ENCODE data around the gene SDC3. TPM values are rescaled to one million over a fixed set of nuclear protein-coding genes. Genes with fewer than 3 reads are reported as not detected.

The SDC3 gene
- total RNA-seq, 1 experiment from 2014 or later, result 15.0 TPM

DNA sequence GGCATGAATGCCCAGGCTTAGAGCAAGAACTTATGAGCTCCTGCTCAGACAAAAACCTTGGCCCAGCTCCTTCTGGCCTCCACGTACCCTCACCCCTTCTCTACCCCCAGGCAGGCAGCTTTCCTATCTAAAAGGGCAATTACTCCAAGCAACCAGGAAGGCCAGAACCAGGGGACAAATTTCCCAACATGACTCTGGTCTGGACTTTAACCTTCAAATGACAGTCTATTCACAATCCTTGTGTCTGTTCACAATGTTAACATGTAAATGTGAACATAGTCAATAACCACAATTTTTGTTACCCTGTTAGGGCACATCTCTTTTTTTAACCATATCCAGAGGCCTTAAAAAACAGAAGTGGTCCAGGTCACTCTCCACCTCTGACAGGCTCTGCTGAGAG, 86.6 kb downstream of the SDC3 start:
- no peak for DNase-seq (ENCODE audit: low read depth)
- in situ Hi-C loops (cut with HindIII; ENCODE audit: low pct_unique_long_range_greater_than_20kb, low sequenced_read_pairs), result loop anchor here (25.0 kb wide), 1 partner anchor 90 kb away; the partner anchor contains the start of gene SDC3

- no peak for DNase-seq (ENCODE audit: low read depth)
- in situ Hi-C loops (cut with HindIII; ENCODE audit: low pct_unique_long_range_greater_than_20kb, low sequenced_read_pairs), result loop anchor here (25.0 kb wide), 1 partner anchor 92 kb away; the partner anchor contains the start of gene SDC3
Observed at GRCh38 chr1:30820299-30820698, 88.3 kb downstream of the SDC3 start.

Other genes starting within 250 kb of the SDC3 start
- not detected in 2 replicates for gene MATN1, start 185.2 kb downstream of the SDC3 start, total RNA-seq (2014; rRNA removed; shearing (Covaris generic); ENCODE audit: low replicate concordance)
- 0.14 and 0.17 TPM in 2 replicates for gene LAPTM5, start 151.0 kb downstream of the SDC3 start, total RNA-seq (2014; rRNA removed; shearing (Covaris generic); ENCODE audit: low replicate concordance)
- 27.4 and 35.4 TPM in 2 replicates for gene PUM1, start 157.0 kb upstream of the SDC3 start, total RNA-seq (2014; rRNA removed; shearing (Covaris generic); ENCODE audit: low replicate concordance)